GM19438 (cell line): Measurements from ENCODE around the gene METTL22.

Experiments used
- ATAC-seq: cut with Tn5 transposase; IDR thresholded peaks from one replicate; pipeline ENCODE4 v1.9.1; 2021; ENCODE audit warnings: low read depth; ENCODE audit not compliant: unreplicated experiment

METTL22 gene

DNA sequence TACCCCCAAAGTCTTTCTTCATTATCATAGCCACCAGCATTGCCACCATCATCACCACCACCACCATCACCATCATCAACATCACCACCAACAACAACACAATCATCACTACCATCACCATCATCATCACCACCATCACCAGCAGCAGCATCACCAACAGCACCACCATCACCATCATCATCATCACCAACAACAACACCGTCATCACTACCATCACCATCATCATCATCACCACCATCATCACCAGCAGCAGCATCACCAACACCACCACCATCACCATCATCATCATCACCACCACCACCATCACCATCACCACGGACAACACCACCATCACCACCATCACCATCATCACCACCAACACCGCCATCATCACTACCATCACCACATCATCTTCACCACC lies 30.7 kb upstream of the METTL22 start:
- ATAC-seq = no peak

DNA sequence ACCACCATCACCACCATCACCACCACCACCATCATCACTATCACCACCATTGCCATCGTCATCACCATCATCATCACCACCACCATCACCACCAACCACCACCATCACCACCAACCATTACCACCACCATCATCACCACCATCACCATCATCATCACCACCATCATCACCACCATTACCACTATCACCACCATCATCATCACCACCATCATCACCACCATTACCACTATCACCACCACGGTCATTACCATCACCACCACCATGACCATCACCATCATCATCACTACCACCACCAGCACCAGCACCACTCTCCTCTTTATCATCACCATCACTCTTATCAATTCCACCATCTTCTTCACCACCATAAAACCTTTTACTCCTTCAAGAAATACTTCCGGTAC lies 30.0 kb upstream of the METTL22 start:
- ATAC-seq = no peak

DNA sequence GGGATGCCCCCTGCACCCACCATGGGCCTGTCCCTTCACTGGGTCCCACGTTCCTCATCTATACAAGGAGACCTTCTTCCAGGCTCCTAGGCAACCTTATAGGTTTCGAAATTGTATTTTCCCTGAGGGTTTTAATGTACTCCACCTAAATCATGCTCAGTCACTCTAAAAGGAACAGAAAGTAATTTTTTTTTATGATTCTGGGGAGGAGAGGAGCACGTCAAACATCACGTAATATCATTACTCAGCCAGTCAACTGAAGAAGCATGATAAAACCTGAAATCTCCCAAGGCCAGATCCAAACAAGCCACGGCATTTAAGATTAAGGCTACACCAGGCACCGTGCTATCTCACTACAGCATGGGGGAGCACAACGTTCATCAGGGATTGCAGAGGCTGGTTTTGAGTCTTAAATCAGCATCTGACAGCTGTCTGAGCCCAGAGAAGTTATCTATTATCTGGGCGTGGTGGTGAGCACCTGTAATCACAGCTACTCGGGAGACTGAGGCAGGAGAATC lies 27.3 kb upstream of the METTL22 start:
- no peak for ATAC-seq

DNA sequence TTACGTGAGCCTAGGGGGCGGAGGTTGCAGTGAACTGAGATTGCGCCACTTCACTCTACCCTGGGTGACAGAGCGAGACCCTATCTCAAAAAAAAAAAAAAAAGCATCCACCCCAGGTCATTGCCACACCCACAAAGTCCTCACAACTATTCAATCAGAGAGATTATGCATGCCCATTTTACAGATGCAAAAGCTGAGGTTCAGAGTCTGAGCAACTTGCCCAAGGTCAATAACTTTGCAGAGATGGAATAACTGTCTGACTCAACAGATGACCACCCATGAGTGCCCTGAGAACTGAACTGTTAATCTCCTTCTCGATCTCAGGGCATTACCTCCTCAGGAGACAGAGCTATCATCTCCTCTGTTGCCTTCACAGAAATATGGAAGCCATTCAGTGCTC lies 25.7 kb upstream of the METTL22 start:
- no peak for ATAC-seq

DNA sequence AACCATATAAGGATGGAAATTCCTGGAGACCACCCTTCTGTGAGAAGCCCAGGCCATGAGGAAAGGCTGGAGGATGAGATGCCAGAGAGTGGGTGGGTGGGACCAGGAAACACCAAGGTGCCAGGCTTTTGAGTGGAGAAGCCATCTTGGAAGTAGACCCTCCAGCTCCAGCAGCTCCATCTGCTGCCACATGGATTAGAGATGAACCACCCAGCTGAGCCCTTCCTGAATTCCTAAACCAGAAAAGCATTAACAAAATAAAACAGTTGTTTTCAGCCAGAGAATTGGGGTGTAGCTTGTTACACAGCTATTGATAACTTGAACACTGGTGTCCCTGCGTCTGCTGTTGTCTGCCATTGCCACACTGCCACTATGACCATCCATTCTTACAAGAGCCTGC lies 24.9 kb upstream of the METTL22 start:
- ATAC-seq = no peak

DNA sequence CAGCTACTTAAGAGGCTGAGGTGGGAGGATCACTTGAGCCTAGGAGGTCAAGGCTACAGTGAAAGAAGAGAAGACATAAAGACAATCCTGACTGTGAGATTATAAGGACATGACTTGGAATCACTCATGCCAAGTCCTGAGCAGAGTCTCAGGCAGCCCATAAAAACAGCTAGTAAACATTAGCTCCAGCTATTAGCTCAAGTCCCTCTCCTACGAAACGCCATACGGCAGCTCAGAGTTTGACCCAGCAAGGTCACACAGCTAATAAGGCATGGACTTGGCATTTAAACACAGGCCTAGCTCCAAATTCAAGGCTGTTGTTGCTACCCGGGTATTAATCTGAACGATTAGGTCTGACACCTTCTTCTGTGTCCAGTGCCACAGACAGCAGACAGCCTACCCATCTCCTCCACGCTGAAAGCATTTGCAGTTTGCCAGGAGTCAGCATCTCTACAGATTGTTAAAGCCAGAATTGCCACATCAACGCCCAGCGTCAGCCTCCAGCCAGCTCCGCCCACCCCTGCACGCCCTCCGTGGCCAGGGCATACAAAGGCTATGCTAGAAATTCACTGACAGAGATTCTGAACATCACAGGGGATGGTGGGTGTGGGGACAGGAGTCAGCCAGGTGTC lies 21.2 kb upstream of the METTL22 start:
- ATAC-seq = no peak

DNA sequence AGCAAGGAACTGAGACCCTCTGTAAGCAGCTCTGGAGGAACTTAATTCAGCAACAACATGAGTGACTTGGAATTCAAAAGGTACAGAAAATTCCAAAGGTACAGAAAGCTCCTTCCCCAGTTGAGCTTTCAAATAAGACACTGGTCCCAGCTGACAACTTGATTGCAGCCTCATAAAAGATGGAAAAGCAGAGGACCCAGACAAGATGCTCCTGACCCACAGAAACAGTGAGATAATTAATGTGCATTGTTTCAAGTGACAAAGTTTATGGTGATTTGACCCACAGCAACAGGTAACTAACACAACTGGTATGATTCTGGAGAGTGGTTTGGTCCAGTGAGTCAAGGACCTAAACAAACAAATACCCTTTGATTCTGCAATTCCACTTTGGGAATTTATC lies 15.9 kb upstream of the METTL22 start:
- no peak for ATAC-seq

DNA sequence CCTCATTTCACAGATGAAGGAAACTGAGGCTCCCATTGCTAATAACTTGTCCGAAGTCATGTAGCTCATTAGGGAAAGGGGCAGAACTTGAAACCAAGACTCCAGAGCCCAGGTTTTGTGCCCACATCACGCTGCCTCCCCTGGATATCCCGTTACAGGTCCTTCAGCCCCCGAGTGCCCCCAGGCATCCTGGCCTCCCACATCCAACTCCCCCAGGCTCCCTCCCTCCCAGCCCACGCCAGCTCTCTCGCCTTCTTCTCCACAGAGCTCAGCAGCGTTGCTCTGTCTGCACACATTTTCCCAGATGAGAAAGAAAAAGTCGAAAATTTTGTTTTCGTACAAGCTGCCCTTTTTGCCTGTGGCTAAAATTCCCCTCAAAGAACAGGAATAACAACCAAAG lies 14.3 kb upstream of the METTL22 start:
- no peak for ATAC-seq

DNA sequence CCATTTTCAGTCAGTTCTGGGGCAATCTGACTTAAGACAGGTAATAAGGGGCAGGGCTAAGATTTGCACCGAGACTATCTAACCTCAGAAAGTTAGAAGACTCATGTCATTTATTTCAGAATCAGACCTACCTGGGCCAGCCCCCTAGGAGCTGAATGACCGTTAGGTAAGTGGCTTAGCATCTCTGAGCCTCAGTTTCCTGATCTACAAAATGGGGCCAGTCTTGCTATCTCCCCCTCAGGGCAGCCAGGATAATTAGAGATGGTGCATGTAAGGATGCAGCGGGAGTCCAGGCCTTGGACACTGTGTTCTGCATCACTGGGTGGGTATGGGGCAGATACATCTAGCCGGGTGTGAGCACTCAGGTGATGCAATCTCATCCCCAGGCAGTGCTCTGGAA lies 10.4 kb upstream of the METTL22 start:
- no peak for ATAC-seq

DNA sequence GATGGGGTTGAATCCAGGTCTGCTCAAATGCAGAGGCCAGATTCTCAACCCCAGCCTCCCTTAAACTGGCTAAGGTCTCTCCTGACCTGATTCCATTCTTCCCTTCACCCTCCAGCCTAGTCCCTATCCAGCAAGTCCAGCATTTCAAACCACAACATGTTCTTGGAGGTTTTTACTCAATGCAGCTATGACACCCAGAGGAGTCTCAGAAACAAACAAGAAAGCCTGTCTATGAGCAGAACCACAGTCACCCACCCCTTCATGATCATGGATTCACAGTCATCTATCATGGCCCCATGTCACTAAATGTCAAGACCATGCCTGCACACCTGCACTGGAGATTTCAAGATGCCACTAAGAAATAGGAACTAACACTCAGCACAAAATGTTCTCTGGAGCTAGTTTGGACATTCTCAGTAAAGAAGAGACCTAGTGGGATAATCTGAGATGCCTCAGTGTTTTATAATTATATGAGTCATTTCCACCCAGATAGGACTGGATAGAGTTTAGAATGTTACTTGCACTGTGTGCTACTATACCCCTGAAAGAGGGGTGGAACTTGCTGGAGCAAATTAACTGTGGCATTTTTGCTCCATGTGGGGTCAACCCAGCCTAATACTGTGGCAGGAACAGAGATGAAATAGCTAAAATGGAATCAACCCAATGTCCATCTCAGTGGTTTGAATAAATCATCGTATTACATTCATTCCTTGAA lies 9.5 kb upstream of the METTL22 start:
- no peak for ATAC-seq

DNA sequence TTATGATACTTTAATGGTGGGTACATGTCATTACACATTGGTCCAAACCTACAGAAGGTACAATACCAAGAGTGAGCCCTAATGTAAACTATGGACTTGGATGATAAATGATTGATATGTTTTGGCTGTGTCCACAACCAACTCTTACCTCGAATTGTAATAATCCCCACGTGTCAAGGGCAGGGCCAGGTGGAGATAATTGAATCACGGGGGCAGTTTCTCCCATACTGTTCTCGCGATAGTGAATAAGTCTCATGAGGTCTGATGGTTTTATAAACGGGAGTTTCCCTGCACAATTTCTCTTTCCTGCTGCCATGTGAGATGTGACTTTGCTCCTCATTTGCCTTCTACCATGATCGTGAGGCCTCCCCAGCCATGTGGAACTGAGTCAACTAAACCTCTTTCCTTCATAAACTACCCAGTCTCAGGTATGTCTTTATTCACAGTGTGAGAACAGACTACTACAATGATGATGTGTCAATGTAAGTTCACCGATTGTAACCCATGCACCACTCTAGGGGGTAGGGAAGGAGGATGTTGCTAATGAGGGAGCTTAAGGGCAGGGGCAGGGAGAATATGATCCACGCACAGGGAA lies 7.0 kb upstream of the METTL22 start:
- no peak for ATAC-seq

DNA sequence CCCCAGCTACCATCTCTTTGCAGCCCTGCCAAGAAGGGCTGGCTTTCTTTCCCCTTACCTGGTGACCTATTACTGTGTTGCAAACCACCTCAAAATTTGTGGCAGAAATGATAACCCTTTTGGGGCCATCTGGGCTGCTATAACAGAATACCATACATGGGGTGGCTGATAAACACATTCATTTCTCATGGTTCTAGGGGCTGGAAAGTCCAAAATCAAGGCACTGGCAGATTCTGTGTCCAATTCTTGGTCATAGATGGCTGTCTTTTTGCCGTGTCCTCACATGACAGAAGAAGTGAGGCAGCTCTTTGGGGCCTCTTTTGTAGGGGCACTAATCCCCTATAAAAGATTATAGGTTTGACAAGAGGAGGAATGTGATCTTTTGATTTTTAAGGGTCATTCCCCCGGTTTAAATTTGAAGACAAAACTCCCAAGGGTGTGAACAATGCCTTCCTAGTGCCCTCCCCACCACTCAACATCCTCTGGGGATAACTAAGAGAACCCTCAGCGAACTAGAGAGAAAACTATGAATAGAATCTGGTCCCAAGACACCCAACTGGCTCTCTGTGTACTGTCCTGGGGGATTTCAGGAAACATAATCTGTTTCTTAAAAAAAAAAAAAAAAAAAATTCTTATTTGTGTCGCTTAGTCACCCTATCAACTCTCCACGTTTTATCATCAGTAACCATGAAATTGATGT lies 1.7 kb upstream of the METTL22 start:
- ATAC-seq = no peak

DNA sequence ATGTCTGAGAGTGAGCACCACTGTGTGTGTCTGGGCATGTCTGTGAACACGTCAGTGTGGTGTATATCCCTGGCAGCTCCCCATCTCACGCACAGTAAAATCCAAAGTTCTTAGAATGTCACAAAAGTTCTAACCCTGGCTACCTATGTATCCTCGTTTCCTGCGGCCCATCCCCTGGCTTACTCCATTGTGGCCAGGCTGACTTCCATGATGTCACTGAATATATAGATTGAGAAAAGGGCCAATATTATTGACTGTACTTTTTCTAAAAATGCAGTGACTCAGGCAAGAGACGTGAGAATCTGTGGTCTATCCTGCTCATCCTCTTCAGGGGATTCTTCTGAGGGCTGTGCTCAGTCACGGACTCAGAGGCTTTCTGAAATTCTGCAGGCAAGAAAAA lies 963 bp upstream of the METTL22 start:
- no peak for ATAC-seq

DNA sequence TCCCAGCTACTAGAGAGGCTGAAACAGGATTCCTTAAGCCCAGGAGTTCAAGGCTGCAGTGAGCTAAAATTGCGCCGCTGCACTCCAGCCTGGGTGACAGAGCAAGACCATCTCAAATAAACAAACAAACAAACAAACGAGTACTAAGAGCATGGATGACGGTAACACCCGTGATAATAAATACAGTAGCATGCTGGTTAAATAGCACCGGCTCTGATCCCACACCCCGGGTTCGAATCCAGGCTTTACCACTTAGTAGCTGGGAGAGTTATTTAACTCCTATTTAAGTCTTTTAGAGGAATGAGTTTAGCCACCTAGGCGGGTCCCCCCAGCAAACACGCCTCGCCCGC lies 301 bp upstream of the METTL22 start:
- no peak for ATAC-seq

DNA sequence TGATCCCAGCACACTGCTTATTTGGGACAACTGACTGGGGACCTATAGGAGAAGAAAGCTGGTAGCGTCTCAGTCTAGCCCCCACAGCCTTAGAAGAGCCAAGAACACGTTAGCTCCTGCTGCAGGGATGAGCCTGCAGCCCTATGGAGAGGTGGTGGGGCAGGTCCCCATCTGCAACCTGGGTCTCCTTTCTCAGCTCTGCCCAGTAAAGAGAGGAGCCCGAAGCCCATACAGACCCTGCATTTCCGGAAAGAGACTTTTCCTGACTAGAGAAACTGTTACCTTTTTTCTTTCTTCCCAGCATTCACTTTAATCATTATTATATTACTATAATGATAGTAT lies 788 bp downstream of the METTL22 start:
- no peak for ATAC-seq

DNA sequence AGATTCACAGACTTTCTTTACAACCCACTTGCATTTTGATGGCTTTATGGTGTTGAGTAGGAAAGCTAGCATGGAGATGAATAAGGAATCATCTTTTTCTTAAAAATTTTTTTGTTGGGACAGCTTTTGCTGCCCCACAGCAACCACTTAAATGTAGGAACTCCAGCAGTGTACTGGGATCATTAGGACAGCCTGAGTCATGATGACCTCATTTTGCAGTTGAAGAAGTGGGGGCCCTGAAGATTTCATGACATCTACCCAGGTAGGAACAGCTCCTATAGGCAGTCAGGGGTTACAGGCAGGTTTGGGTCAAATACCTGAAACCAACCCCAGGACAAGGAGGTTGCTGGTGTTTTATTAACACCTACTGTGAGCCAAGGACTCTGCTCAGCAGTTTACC lies 2.1 kb downstream of the METTL22 start:
- ATAC-seq = no peak

DNA sequence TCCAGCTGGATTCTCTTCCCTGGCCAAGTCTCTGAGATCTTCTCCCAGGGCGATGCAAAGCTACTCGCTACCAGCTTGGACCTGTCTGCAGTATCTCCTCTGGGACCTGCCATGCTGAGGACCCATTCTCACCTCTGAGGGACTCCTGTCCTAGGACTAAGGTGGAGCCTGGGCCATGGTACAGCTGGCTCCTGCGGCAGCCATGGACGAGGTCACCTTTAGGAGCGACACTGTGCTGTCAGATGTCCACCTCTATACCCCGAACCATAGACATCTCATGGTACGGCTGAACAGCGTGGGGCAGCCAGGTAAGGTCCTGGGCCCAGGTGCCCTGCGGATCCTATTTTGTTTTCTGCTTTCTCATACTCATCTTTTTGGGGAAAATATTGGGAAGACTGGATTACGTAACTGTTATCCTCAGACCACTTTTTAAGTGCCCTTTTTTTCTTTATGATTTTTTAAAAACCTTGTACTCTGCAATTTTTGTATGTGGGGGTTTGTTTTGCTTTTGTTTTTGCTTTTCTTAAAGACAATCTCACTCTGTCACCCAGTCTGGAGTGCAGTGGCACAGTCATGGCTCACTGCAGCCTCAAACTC lies 4.1 kb downstream of the METTL22 start:
- ATAC-seq = no peak

DNA sequence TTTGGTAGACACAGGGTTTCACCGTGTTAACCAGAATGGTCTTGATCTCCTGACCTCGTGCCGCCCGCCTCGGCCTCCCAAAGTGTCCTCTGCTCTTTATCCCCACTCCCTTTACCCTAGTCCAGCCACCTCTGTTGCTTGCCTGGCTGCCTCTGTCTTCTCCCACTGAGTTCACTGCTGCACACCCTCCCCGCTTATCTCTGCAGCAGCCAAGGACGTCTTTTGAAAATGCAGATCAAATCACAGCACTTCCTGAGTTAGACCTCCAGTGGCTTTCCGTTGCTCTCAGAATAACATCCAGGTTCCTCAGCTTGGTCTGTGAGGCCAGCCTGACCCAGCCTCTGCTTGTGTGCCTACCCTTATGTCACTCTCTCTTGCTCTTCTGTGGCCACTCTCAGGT lies 5.4 kb downstream of the METTL22 start:
- no peak for ATAC-seq

DNA sequence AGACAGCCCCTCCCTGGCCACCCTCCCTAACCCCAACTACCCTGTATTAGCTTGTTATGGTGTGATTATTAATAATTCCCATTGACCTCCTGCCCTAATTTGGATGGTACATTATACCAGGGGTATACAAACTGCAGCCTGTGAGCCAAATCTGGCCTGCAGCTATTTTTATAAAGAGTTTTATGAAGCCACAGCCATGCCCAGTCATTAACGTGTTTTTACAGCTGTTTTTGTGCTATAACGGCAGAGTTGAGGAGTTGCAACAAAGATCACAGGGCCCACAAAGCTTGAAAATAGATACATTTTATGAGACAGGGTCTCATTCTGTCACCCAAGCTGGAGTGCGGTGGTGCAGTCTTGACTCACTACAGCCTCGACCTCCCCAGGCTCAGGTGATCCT lies 6.0 kb downstream of the METTL22 start:
- no peak for ATAC-seq

DNA sequence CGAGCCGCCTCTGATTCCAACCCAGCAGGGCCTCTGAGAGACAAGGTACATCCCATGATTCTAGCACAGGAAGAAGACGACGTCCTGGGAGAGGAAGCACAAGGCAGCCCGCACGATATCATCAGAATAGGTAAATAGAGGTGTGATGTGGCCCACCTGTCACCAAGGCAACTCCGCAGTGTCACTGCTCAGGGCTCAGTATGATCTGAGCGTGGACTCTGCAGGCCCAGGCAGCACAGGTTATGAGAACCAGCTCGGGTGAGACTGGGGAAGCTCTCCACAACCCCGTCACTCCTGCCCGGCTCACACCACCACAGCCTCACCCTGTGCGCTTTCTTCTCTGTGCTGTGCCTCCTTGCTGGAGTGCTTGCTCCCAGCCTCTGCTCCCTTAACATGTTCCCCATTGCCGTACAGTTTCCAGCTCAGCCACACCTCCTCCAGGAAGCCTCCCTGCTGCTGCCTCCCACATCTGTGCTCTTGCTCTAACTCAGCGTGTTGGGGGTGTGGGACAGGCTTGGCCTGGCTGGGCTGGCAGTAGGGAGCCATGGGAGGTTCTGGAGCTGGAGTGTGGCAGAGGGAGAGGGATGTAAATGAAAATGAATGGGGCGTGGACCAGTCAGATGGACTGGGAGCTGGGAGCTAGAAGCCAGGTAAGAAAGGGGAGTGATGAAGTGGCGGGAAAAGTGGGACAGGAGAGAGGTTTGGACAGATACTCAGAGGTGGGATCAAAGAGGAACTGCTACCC lies 7.7 kb downstream of the METTL22 start:
- ATAC-seq = no peak
